Measurements from ENCODE around the gene KAZN. TPM values are rescaled to one million over a fixed set of nuclear protein-coding genes. Genes with fewer than 3 reads are reported as not detected.

Gene KAZN
- total RNA-seq, 4 donors from 2014 or later: 0.77 to 12.3 (median 4.9) TPM

DNA sequence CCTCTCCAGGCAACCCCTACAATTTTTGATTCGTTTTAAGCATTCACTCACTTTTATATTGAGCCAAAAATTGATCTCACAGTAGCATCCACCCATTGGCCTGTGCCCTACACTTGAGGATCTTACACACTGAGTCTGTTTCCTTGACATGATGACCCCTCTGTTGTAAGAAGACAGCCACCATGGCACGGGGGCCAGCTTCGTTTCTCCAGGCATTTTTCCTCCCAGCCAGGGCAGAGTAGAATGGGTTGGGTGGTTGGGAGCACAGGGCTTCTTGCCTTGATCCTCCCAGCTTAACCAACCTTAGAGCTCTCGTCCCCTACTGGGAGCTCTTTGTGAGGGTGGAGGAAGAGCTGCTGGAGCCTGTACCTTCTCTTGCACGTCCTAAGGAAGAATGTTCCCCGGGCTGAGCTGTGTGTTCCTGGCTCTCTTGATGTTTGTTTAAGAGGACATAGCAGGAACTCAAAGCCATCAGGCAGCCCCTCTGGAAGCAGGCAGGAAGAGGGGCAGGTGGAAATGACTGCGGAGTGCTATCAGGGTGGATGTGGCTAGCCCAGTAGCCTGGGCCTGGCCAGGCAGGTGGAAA is 341.9 kb downstream of the KAZN start:
- DNase-seq: no peak
- no peak overlapping the region for H3K27ac ChIP-seq
- H3K4me1 ChIP-seq: peaks cover 0 to 13% of the 10 kb centered on the region in 2 donors
- no peaks in the 10 kb centered on the region for H3K9me3 ChIP-seq
- H3K27me3 ChIP-seq: no peaks in the 10 kb centered on the region
- no peak for TF ChIP-seq POLR2A (IDR thresholded peaks at IDR 0.05)
- TF ChIP-seq, protein P1, sequence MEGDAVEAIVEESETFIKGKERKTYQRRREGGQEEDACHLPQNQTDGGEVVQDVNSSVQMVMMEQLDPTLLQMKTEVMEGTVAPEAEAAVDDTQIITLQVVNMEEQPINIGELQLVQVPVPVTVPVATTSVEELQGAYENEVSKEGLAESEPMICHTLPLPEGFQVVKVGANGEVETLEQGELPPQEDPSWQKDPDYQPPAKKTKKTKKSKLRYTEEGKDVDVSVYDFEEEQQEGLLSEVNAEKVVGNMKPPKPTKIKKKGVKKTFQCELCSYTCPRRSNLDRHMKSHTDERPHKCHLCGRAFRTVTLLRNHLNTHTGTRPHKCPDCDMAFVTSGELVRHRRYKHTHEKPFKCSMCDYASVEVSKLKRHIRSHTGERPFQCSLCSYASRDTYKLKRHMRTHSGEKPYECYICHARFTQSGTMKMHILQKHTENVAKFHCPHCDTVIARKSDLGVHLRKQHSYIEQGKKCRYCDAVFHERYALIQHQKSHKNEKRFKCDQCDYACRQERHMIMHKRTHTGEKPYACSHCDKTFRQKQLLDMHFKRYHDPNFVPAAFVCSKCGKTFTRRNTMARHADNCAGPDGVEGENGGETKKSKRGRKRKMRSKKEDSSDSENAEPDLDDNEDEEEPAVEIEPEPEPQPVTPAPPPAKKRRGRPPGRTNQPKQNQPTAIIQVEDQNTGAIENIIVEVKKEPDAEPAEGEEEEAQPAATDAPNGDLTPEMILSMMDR (IDR thresholded peaks at IDR 0.05): no peak
- H3K36me3 ChIP-seq: no peaks in the 10 kb centered on the region
- H3K4me3 ChIP-seq: no peak overlapping the region
- intact Hi-C loops (cut with DNase I; ENCODE audit: low total_unique reads): no loop called here

DNA sequence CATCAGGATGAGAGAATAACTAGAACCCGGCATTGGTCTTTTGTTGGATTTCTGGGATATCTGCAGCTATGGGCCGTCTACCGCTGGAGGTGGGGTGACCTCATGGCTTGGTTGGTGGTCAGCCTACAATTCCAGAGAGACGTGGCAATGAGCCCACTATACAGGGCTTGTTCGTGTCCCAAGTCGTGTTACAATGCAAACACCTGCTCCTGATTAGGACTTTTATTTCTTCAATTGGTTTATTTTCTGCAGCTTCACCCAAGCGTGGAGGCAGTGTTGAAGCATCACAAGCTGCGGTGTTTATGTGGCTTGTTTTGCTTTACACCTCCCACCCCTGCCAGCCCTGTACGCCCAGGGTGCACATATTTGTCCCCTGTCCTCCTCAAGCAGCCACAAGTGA is 343.4 kb downstream of the KAZN start:
- no peak overlapping the region for H3K27ac ChIP-seq
- TF ChIP-seq, protein P1 (IDR thresholded peaks at IDR 0.05): no peak
- no peak for TF ChIP-seq POLR2A (IDR thresholded peaks at IDR 0.05)
- intact Hi-C loops (cut with DNase I; ENCODE audit: low total_unique reads): no loop called here

DNA sequence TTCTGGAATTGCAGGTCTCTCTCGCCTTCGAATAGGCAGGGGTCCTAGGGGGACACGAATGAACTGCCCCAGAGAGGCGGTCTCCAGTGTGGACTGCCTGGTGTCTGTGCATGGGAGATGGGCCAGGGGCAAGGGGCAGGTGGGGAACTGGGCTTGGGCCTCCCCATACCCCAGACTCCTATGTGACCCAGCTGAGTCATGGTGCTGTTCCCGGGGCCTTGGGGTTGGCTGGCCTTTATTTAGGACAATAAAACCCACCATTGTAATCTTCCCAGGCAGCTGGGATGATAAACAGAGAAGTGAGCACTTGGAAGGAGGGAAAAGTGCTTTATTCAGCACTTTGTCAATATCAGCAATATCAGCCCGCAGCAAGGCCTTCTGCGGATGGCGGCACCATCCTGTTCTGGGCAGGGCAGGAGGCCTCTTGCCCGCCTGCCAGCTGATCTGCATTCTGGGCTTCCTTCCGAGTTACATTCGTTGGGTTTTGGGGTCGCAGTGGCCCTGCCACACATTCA is 346.0 kb downstream of the KAZN start:
- Histone ChIP-seq H3K4me1 (peaks cover 0 to 13% of the 10 kb centered on the region in 2 donors), H3K36me3 (no peaks in the 10 kb centered on the region), H3K27ac (peak overlapping the region; percentile 75 to 83), H3K4me3 (no peak overlapping the region), H3K27me3 (no peaks in the 10 kb centered on the region), H3K9me3 (no peaks in the 10 kb centered on the region)
- intact Hi-C loops (cut with DNase I; ENCODE audit: low total_unique reads): no loop called here
- TF ChIP-seq POLR2A (IDR thresholded peaks at IDR 0.05): no peak
- TF ChIP-seq, protein P1 (IDR thresholded peaks at IDR 0.05): no peak
- DNase-seq: no peak

More for the DNA sequence above, 343.4 kb downstream of the KAZN start:
- Histone ChIP-seq H3K4me3 (no peak overlapping the region), H3K4me1 (peaks cover 0 to 13% of the 10 kb centered on the region in 2 donors), H3K9me3 (no peaks in the 10 kb centered on the region), H3K36me3 (no peaks in the 10 kb centered on the region), H3K27me3 (no peaks in the 10 kb centered on the region)
- no peak for DNase-seq

DNA sequence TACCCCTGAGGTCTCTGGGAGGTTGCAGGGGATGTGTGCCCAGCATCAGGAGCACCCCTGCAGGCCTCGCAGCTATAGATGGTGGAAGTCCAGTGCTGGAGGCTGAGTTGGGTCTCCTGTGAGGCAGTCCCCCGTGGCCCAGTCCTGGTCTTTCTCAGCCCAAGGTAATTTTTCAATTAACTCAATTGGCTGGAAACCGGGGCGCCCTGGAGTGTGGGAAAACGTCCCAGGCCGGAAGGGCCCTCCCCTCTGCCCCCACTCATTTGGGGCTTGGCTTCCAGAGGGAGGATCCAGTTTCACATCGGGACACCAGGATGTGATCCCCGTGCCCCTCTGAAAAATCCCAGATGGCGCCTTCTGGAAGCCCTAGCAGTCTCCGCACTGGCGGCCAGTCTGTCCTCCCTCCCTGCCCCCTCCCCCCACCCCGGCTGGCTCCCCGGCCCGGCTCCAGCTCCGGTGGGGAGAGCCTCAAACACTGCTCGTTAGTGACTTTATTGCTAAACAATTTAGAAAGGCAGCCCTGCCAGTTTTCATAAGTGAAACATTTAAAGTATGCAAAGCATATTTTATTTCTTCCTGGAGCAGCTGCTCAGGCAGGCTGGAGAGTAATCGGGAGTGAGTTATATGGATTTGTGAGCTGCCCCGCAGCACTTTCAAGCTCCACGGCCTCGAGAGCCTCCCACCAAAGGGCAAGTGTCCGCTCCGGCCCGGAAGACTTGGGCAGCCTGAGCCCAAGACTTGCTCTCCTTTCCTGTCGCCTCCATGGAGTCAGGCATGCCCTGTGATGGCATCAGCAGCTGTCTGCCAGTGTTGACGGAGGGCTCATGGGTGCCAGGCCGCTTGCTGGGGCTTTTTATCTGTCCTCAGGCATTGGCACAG is 346.9 kb downstream of the KAZN start:
- TF ChIP-seq, protein P1 (IDR thresholded peaks at IDR 0.05): no peak
- TF ChIP-seq POLR2A (IDR thresholded peaks at IDR 0.05): no peak
- intact Hi-C loops (cut with DNase I; ENCODE audit: low total_unique reads): no loop called here
- Histone ChIP-seq H3K27me3 (no peaks in the 10 kb centered on the region), H3K4me1 (peaks cover 0 to 13% of the 10 kb centered on the region in 2 donors), H3K27ac (peak overlapping the region; percentile 75 to 83), H3K4me3 (peak overlapping the region in 1 of 2 donors; percentile 25), H3K36me3 (no peaks in the 10 kb centered on the region), H3K9me3 (no peaks in the 10 kb centered on the region)
- DNase-seq: peak; percentile 57 to 76

GRCh38 chr1:14946011-14946359 is 347.5 kb downstream of the KAZN start:
- intact Hi-C loops (cut with DNase I; ENCODE audit: low total_unique reads): no loop called here
- peak overlapping the region in 1 of 2 donors; percentile 25 for H3K4me3 ChIP-seq
- TF ChIP-seq POLR2A (IDR thresholded peaks at IDR 0.05): no peak
- TF ChIP-seq, protein P1 (IDR thresholded peaks at IDR 0.05): no peak
- peaks cover 0 to 13% of the 10 kb centered on the region in 2 donors for H3K4me1 ChIP-seq
- no peaks in the 10 kb centered on the region for H3K27me3 ChIP-seq
- no peaks in the 10 kb centered on the region for H3K9me3 ChIP-seq
- no peak for DNase-seq
- peak overlapping the region; percentile 75 to 83 for H3K27ac ChIP-seq
- no peaks in the 10 kb centered on the region for H3K36me3 ChIP-seq
